ENCODE results near the gene PTPN1. TPM values are rescaled to one million over a fixed set of nuclear protein-coding genes. Genes with fewer than 3 reads are reported as not detected.

PTPN1 gene
- total RNA-seq, 3 donors from 2014 or later (not counting 1 experiment from before 2014, with no cell fraction given), result 52.9 to 64.5 (median 58.3) TPM

GRCh38 chr20:50585214-50585613, 75.0 kb downstream of the PTPN1 start:
- Mint-ChIP-seq H3K9me3 (no peaks in the 10 kb centered on the region), H3K4me3 (no peak overlapping the region), H3K36me3 (peaks cover 5% of the 10 kb centered on the region), H3K27ac (no peak overlapping the region), H3K4me1 (peaks cover 0 to 11% of the 10 kb centered on the region in 2 donors), H3K27me3 (ENCODE audit: low read depth in 2 of 2) (no peaks in the 10 kb centered on the region)
- H3K4me1 ChIP-seq (ENCODE audit: control insufficient read depth, insufficient read depth, low read length), result no peaks in the 10 kb centered on the region
- H3K4me3 ChIP-seq (ENCODE audit: low read length), result no peak overlapping the region
- no peak for TF ChIP-seq CTCF (IDR thresholded peaks at IDR 0.05)
- H3K27ac ChIP-seq (ENCODE audit: low read length), result no peak overlapping the region
- H3K9me3 ChIP-seq (ENCODE audit: control insufficient read depth, insufficient read depth, low read length), result no peaks in the 10 kb centered on the region
- ATAC-seq, result no peak
- H3K36me3 ChIP-seq (ENCODE audit: control insufficient read depth, insufficient read depth, low read length), result peaks cover 60% of the 10 kb centered on the region
- WGBS (ENCODE audit: insufficient coverage), result 80% methylated on average over 5 of the region's 5 CpGs
- no peak for DNase-seq
- no peaks in the 10 kb centered on the region for H3K27me3 ChIP-seq (ENCODE audit: control insufficient read depth, insufficient read depth, low read length)
- intact Hi-C loops (cut with micrococcal nuclease), result no loop called here

GRCh38 chr20:50585678-50586077, 75.5 kb downstream of the PTPN1 start:
- no peaks in the 10 kb centered on the region for H3K9me3 ChIP-seq (ENCODE audit: control insufficient read depth, insufficient read depth, low read length)
- H3K4me1 ChIP-seq (ENCODE audit: control insufficient read depth, insufficient read depth, low read length), result no peaks in the 10 kb centered on the region
- DNase-seq (no peak), ATAC-seq (no peak)
- no peaks in the 10 kb centered on the region for H3K27me3 Mint-ChIP-seq (ENCODE audit: low read depth in 2 of 2)
- no peak overlapping the region for H3K27ac Mint-ChIP-seq
- peaks cover 56% of the 10 kb centered on the region for H3K36me3 ChIP-seq (ENCODE audit: control insufficient read depth, insufficient read depth, low read length)
- intact Hi-C loops (cut with micrococcal nuclease), result no loop called here
- H3K9me3 Mint-ChIP-seq, result no peaks in the 10 kb centered on the region
- peaks cover 0 to 11% of the 10 kb centered on the region in 2 donors for H3K4me1 Mint-ChIP-seq
- H3K4me3 ChIP-seq (ENCODE audit: low read length), result no peak overlapping the region
- TF ChIP-seq CTCF (IDR thresholded peaks at IDR 0.05), result no peak
- 97% methylated on average over 9 of the region's 9 CpGs for WGBS (ENCODE audit: insufficient coverage)
- H3K36me3 Mint-ChIP-seq, result peaks cover under 1% of the 10 kb centered on the region
- no peak overlapping the region for H3K4me3 Mint-ChIP-seq
- H3K27ac ChIP-seq (ENCODE audit: low read length), result no peak overlapping the region
- H3K27me3 ChIP-seq (ENCODE audit: control insufficient read depth, insufficient read depth, low read length), result no peaks in the 10 kb centered on the region

- Mint-ChIP-seq H3K9me3 (no peaks in the 10 kb centered on the region), H3K4me1 (peaks cover 0 to 11% of the 10 kb centered on the region in 2 donors), H3K27ac (no peak overlapping the region), H3K36me3 (no peaks in the 10 kb centered on the region), H3K4me3 (no peak overlapping the region), H3K27me3 (ENCODE audit: low read depth in 2 of 2) (no peaks in the 10 kb centered on the region)
- no peak overlapping the region for H3K4me3 ChIP-seq (ENCODE audit: low read length)
- H3K36me3 ChIP-seq (ENCODE audit: control insufficient read depth, insufficient read depth, low read length), result peaks cover 47% of the 10 kb centered on the region
- no peak for DNase-seq
- H3K27me3 ChIP-seq (ENCODE audit: control insufficient read depth, insufficient read depth, low read length), result no peaks in the 10 kb centered on the region
- H3K9me3 ChIP-seq (ENCODE audit: control insufficient read depth, insufficient read depth, low read length), result no peaks in the 10 kb centered on the region
- 98% methylated on average over 13 of the region's 13 CpGs for WGBS (ENCODE audit: insufficient coverage)
- no peaks in the 10 kb centered on the region for H3K4me1 ChIP-seq (ENCODE audit: control insufficient read depth, insufficient read depth, low read length)
- intact Hi-C loops (cut with micrococcal nuclease), result no loop called here
- no peak for TF ChIP-seq CTCF (IDR thresholded peaks at IDR 0.05)
- H3K27ac ChIP-seq (ENCODE audit: low read length), result no peak overlapping the region
- no peak for ATAC-seq
These were observed 76.5 kb downstream of the PTPN1 start for GRCh38 chr20:50586531-50587232.

Data from natural killer cell (primary cell).